Hepatocyte (in vitro differentiated cells): ENCODE measurements around the gene BAZ2A.

Experiments
- EZH2 ChIP-seq: fragments of 200-600 bp; sonication (generic); IDR thresholded peaks from 2 replicates; pipeline ENCODE4 v1.6.1; 2016; ENCODE audit warnings: antibody characterized with exemption, mild to moderate bottlenecking, borderline replicate concordance
- EZH2phosphoT487 ChIP-seq: fragments of 200-600 bp; sonication (generic); IDR thresholded peaks from one replicate; pipeline ENCODE4 v1.6.1; 2018; ENCODE audit warnings: antibody characterized with exemption, mild to moderate bottlenecking, low read depth, moderate library complexity; ENCODE audit not compliant: unreplicated experiment, severe bottlenecking
- TF ChIP-seq, protein P1 (sequence below): fragments of 200-600 bp; sonication (generic); IDR thresholded peaks from 2 replicates; pipeline ENCODE4 v1.5.1; 2016; ENCODE audit warnings: antibody characterized with exemption, mild to moderate bottlenecking; ENCODE audit not compliant: poor library complexity

DNA sequence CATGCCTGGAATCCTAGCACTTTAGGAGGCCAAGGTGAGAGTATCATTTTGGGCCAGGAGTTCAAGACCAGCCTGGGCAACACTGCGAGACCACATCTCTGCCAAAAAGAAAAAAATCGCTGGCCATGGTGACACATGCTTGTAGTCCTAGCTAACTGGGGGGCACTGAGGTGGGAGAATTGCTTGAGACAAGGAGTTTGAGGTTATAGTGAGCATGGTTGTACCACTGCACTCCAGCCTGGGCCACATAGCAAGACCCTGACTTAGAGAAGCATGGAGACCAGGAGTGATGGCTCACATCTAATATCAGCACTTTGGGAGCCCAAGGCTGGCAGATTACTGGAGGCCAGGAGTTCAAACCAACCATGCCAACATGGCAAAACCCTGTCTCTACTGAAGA is 48.7 kb upstream of the BAZ2A start:
- no peak for TF ChIP-seq EZH2
- TF ChIP-seq, protein P1, sequence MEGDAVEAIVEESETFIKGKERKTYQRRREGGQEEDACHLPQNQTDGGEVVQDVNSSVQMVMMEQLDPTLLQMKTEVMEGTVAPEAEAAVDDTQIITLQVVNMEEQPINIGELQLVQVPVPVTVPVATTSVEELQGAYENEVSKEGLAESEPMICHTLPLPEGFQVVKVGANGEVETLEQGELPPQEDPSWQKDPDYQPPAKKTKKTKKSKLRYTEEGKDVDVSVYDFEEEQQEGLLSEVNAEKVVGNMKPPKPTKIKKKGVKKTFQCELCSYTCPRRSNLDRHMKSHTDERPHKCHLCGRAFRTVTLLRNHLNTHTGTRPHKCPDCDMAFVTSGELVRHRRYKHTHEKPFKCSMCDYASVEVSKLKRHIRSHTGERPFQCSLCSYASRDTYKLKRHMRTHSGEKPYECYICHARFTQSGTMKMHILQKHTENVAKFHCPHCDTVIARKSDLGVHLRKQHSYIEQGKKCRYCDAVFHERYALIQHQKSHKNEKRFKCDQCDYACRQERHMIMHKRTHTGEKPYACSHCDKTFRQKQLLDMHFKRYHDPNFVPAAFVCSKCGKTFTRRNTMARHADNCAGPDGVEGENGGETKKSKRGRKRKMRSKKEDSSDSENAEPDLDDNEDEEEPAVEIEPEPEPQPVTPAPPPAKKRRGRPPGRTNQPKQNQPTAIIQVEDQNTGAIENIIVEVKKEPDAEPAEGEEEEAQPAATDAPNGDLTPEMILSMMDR = no peak
- no peak for TF ChIP-seq EZH2phosphoT487
